Neural cell (in vitro differentiated cells): Measurements from ENCODE around the gene CYB5R2. TPM values are rescaled to one million over a fixed set of nuclear protein-coding genes. Genes with fewer than 3 reads are reported as not detected.

Experiments used
- polyA plus RNA-seq: library from polyadenylated mRNA; depleted of rRNA; stranded (reverse); fragments of >200 nt; gene quantifications from 2 replicates; pipeline ENCODE4 v1.2.3, GENCODE V29; 2014

The CYB5R2 gene
- polyA plus RNA-seq, 1 donor from 2014 or later = not detected

Other genes with a start within 250 kb of the CYB5R2 start
- gene OLFML1, start 188.0 kb downstream of the CYB5R2 start, polyA plus RNA-seq = not detected in 2 replicates
- gene PPFIBP2, start 159.5 kb downstream of the CYB5R2 start, polyA plus RNA-seq = 1.2 TPM in 1 of 2 replicates, not detected in the other
- gene OVCH2, start 33.0 kb upstream of the CYB5R2 start, polyA plus RNA-seq = not detected in 2 replicates
- not detected in 2 replicates for gene OR5P2, start 123.4 kb upstream of the CYB5R2 start, polyA plus RNA-seq
- gene OR5P3, start 157.3 kb upstream of the CYB5R2 start, polyA plus RNA-seq = not detected in 2 replicates